DND-41 (cell line): Measurements from ENCODE around the gene PTPN4.

ENCODE experiments used
- EZH2 ChIP-seq: IDR thresholded peaks from 3 replicates; pipeline ENCODE4 v1.6.1; 2012; ENCODE audit warnings: borderline replicate concordance, low read depth, mild to moderate bottlenecking, moderate library complexity, low read length, inconsistent platforms; ENCODE audit not compliant: severe bottlenecking
- TF ChIP-seq, protein P1 (sequence below): IDR thresholded peaks from 2 replicates; pipeline ENCODE4 v1.5.1; 2012; ENCODE audit warnings: borderline replicate concordance, low read length, moderate library complexity, mild to moderate bottlenecking; ENCODE audit not compliant: poor library complexity, severe bottlenecking; ENCODE audit errors: extremely low read depth

DNA sequence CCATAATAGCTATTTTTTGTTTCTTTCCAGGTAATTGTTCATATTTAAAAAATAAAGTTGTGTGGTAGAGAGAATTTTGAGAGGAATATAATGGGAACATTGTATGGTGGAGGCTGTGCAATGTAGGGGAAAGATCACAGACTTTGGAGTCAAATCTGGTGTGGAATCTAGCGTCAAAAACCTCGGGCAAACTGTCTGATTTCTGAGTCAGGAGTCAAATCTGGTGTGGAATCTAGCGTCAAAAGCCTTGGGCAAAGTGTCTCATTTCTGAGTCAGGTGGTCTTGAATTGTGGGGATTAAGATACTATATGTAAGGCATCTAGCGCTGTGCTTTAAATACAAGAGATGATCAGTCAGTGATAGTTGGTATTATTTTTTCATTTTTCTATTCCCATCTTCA is 5.1 kb downstream of the PTPN4 start:
- TF ChIP-seq, protein P1, sequence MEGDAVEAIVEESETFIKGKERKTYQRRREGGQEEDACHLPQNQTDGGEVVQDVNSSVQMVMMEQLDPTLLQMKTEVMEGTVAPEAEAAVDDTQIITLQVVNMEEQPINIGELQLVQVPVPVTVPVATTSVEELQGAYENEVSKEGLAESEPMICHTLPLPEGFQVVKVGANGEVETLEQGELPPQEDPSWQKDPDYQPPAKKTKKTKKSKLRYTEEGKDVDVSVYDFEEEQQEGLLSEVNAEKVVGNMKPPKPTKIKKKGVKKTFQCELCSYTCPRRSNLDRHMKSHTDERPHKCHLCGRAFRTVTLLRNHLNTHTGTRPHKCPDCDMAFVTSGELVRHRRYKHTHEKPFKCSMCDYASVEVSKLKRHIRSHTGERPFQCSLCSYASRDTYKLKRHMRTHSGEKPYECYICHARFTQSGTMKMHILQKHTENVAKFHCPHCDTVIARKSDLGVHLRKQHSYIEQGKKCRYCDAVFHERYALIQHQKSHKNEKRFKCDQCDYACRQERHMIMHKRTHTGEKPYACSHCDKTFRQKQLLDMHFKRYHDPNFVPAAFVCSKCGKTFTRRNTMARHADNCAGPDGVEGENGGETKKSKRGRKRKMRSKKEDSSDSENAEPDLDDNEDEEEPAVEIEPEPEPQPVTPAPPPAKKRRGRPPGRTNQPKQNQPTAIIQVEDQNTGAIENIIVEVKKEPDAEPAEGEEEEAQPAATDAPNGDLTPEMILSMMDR, result no peak
- no peak for TF ChIP-seq EZH2
